Camera-type eye (tissue), 1 donor: Measurements from ENCODE around the gene WDR3. TPM values are rescaled to one million over a fixed set of nuclear protein-coding genes. Genes with fewer than 3 reads are reported as not detected.

Experiments
- total RNA-seq: library from RNA; depleted of rRNA; stranded (reverse); fragments of >200 nt; gene quantifications from one replicate; pipeline ENCODE4 v1.2.3, GENCODE V29; 2014

WDR3 gene
- total RNA-seq: 29.7 TPM

GRCh38 chr1:117929343-117930172 is at the start of gene WDR3, which contains the start of gene GDAP2:
Gene WDR3 (plus strand): TSS chr1:117929739. CDS start chr1:117933320, 3,581 bp downstream.
Gene GDAP2 (minus strand): TSS chr1:117929621. CDS start chr1:117920357, 9,264 bp downstream.

Other genes starting within 250 kb of the WDR3 start
- 51.3 TPM for gene GDAP2, start 118 bp upstream of the WDR3 start, total RNA-seq